PC-9 (cell line): ENCODE data around the gene VSX2. TPM values are rescaled to one million over a fixed set of nuclear protein-coding genes. Genes with fewer than 3 reads are reported as not detected.

Source experiments
- Bru-seq: library from RNA; stranded (reverse); fragments of 400-500 nt; gene quantifications from one replicate; lab custom pipeline; 2021; lab: Mats Ljungman, UMichigan
- BruChase-seq, 2 experiments: library from RNA; stranded (reverse); fragments of 400-500 nt; gene quantifications; one replicate each; lab custom pipeline; 2021; lab: Mats Ljungman, UMichigan
- BruUV-seq: library from RNA; stranded (reverse); fragments of 400-500 nt; replicated peaks from 2 replicates; lab custom pipeline; 2021; lab: Mats Ljungman, UMichigan
- CTCF ChIA-PET: fragments of 300-600 bp; sonication (Branson Sonifier 250); formaldehyde crosslinking; loops from one replicate; lab custom pipeline; 2022; ENCODE audit warnings: antibody characterized with exemption; lab: Charles Lee
- POLR2A ChIA-PET: fragments of 300-600 bp; sonication (Branson Sonifier 250); formaldehyde crosslinking; loops from one replicate; lab custom pipeline; 2022; ENCODE audit warnings: antibody characterized with exemption; ENCODE audit not compliant: unreplicated experiment; lab: Charles Lee
- DNase-seq, 2 experiments: peaks; one replicate each; pipeline versions ENCODE4 v3.0.0 to v3.0.0-alpha.2; 2015 to 2022; ENCODE audit warnings: mixed read lengths in 1 of 2
- H2AFZ ChIP-seq: fragments of 200-600 bp; sonication (generic); 2 replicates; pipeline ENCODE4 v1.8.1; 2017; ENCODE audit warnings: antibody characterized with exemption
- H3F3A ChIP-seq: fragments of 200-600 bp; sonication (generic); 2 replicates; pipeline ENCODE4 v1.8.1; 2017; ENCODE audit warnings: antibody characterized with exemption, mild to moderate bottlenecking, low read depth; ENCODE audit not compliant: insufficient read depth
- H3K27ac ChIP-seq: fragments of 200-600 bp; sonication (generic); 2 replicates; pipeline ENCODE4 v1.6.1; 2016; ENCODE audit warnings: mixed run types
- H3K27me3 ChIP-seq: fragments of 200-600 bp; sonication (generic); 2 replicates; pipeline ENCODE4 v1.6.1; 2016; ENCODE audit warnings: low read depth, mixed run types; ENCODE audit not compliant: insufficient read depth
- H3K36me3 ChIP-seq: fragments of 200-600 bp; sonication (generic); 2 replicates; pipeline ENCODE4 v1.6.1; 2016; ENCODE audit warnings: low read depth, mixed run types
- H3K4me1 ChIP-seq: fragments of 200-600 bp; sonication (generic); replicated peaks from 2 replicates; pipeline ENCODE4 v1.6.1; 2016; ENCODE audit warnings: mixed run types; ENCODE audit not compliant: insufficient read depth
- H3K4me2 ChIP-seq: fragments of 200-600 bp; sonication (generic); 2 replicates; pipeline ENCODE4 v1.6.1; 2017; ENCODE audit warnings: mixed run types
- H3K4me3 ChIP-seq: fragments of 200-600 bp; sonication (generic); 2 replicates; pipeline ENCODE4 v1.6.1; 2016; ENCODE audit warnings: mixed run types
- H3K79me2 ChIP-seq: fragments of 200-600 bp; sonication (generic); 2 replicates; pipeline ENCODE4 v1.6.1; 2017; ENCODE audit warnings: low read depth, mixed run types
- H3K9me2 ChIP-seq: fragments of 200-600 bp; sonication (generic); 2 replicates; pipeline ENCODE4 v1.8.1; 2017; ENCODE audit warnings: mild to moderate bottlenecking; ENCODE audit not compliant: insufficient read depth
- H3K9me3 ChIP-seq: fragments of 200-600 bp; sonication (generic); 2 replicates; pipeline ENCODE4 v1.8.1; 2016; ENCODE audit warnings: low read depth; ENCODE audit not compliant: insufficient read depth
- H4K20me1 ChIP-seq: fragments of 200-600 bp; sonication (generic); 2 replicates; pipeline ENCODE4 v1.8.1; 2017; ENCODE audit not compliant: insufficient read depth
- CTCF ChIP-seq: fragments of 200-600 bp; sonication (generic); conservative IDR thresholded peaks from 2 replicates; pipeline ENCODE4 v1.6.1; 2017; ENCODE audit warnings: mixed run types, antibody characterized with exemption, mild to moderate bottlenecking, moderate library complexity
- EZH2 ChIP-seq: fragments of 200-600 bp; sonication (generic); IDR thresholded peaks from 2 replicates; pipeline ENCODE4 v1.8.0; 2017; ENCODE audit warnings: antibody characterized with exemption, low read depth
- intact Hi-C: fragments of 100-400 bp; cut with micrococcal nuclease; formaldehyde crosslinking; loops from one replicate; pipeline ENCODE4 v1.10.0; 2022; ENCODE audit not compliant: unreplicated experiment
- long read RNA-seq: library from polyadenylated mRNA; stranded (forward); transcript quantifications from one replicate; pipeline ENCODE4 v2.0.0, GENCODE V29; 2022
- total RNA-seq: library from RNA; stranded (reverse); gene quantifications from 2 replicates; pipeline ENCODE4 v1.2.3, GENCODE V29; 2021

The VSX2 gene
- total RNA-seq (not detected in 2 replicates), Bru-seq, nascent RNA (not detected), BruChase-seq, experiment 1, labeled RNA remaining after a 2-hour chase (percentile 4 among the genes with signal in this experiment), BruChase-seq, experiment 2, labeled RNA remaining after a 6-hour chase (not detected)
- long read RNA-seq, result 0 reads

- CTCF ChIA-PET, result interaction anchor here (0.6 to 0.9 kb wide), 3 partner anchors 9 to 13 kb away, joined by 3 to 4 read pairs (median 3); no protein-coding TSS in a partner anchor
- POLR2A ChIA-PET, result no interaction called here
- TF ChIP-seq CTCF (no peak), EZH2 (no peak)
Measured at GRCh38 chr14:74238974-74239847, at the start of gene VSX2. Gene VSX2 (plus strand): TSS chr14:74239449. CDS start chr14:74239562, 113 bp downstream.

GRCh38 chr14:74190927-74191575, 48.2 kb upstream of the VSX2 start:
- CTCF ChIA-PET, result no interaction called here
- no peak for TF ChIP-seq EZH2
- H3K79me2 ChIP-seq, result no peaks in the 10 kb centered on the region
- H3K36me3 ChIP-seq, result no peaks in the 10 kb centered on the region
- POLR2A ChIA-PET, result no interaction called here
- no peaks in the 10 kb centered on the region for H3K9me2 ChIP-seq
- no peak overlapping the region for H3K27ac ChIP-seq
- H3K9me3 ChIP-seq, result no peaks in the 10 kb centered on the region
- no peaks in the 10 kb centered on the region for H3F3A ChIP-seq
- no peak overlapping the region for H3K4me3 ChIP-seq
- no peaks in the 10 kb centered on the region for H4K20me1 ChIP-seq
- no peak overlapping the region for H3K4me2 ChIP-seq
- BruUV-seq, result no TSS peak
- intact Hi-C loops, result no loop called here
- H2AFZ ChIP-seq, result no peak overlapping the region
- H3K4me1 ChIP-seq, result no peaks in the 10 kb centered on the region
- no peaks in the 10 kb centered on the region for H3K27me3 ChIP-seq
- DNase-seq, result no peak

More at GRCh38 chr14:74238974-74239847, at the start of gene VSX2:
- H3K27me3 ChIP-seq, result peaks cover 91% of the 10 kb centered on the region
- H2AFZ ChIP-seq, result no peak within 1 kb of the TSS
- no peak for DNase-seq
- H3K27ac ChIP-seq, result no peak within 1 kb of the TSS
- H3K9me2 ChIP-seq, result no peaks in the 10 kb centered on the region
- no peak within 1 kb of the TSS for H3K4me2 ChIP-seq
- no peaks in the 10 kb centered on the region for H3K4me1 ChIP-seq
- H4K20me1 ChIP-seq, result no peaks in the 10 kb centered on the region
- H3K79me2 ChIP-seq, result no peaks in the 10 kb centered on the region
- intact Hi-C loops, result no loop called here
- H3K9me3 ChIP-seq, result no peaks in the 10 kb centered on the region
- H3F3A ChIP-seq, result no peaks in the 10 kb centered on the region
- H3K4me3 ChIP-seq, result no peak within 1 kb of the TSS
- no peaks in the 10 kb centered on the region for H3K36me3 ChIP-seq
- BruUV-seq, result no TSS peak

- Histone ChIP-seq H3K4me3 (no peak overlapping the region), H3K4me2 (no peak overlapping the region), H3K27me3 (no peaks in the 10 kb centered on the region), H3F3A (no peaks in the 10 kb centered on the region), H3K27ac (no peak overlapping the region), H3K9me3 (no peaks in the 10 kb centered on the region), H2AFZ (no peak overlapping the region), H3K9me2 (no peaks in the 10 kb centered on the region), H3K36me3 (no peaks in the 10 kb centered on the region), H3K79me2 (no peaks in the 10 kb centered on the region), H3K4me1 (no peaks in the 10 kb centered on the region), H4K20me1 (no peaks in the 10 kb centered on the region)
- no TSS peak for BruUV-seq
- intact Hi-C loops, result no loop called here
- DNase-seq, result no peak
- POLR2A ChIA-PET, result no interaction called here
- no peak for TF ChIP-seq EZH2
- no peak for TF ChIP-seq CTCF
- CTCF ChIA-PET, result no interaction called here
Measured at GRCh38 chr14:74194506-74195274, 44.6 kb upstream of the VSX2 start.
